Neuronal stem cell (in vitro differentiated cells): ENCODE measurements around the gene ITPK1. TPM values are rescaled to one million over a fixed set of nuclear protein-coding genes. Genes with fewer than 3 reads are reported as not detected.

Experiments used
- DNase-seq: peaks from one replicate; pipeline ENCODE4 v3.0.0-alpha.2; 2013; ENCODE audit warnings: low spot score
- H2AFZ ChIP-seq: one replicate; pipeline ENCODE4 v1.6.1; 2013; ENCODE audit warnings: mild to moderate bottlenecking, low read length, inconsistent platforms
- H2AK5ac ChIP-seq: 2 replicates; pipeline ENCODE4 v1.6.1; 2013; ENCODE audit warnings: low read depth, mild to moderate bottlenecking, inconsistent platforms, low read length, moderate library complexity, mixed read lengths
- H2BK120ac ChIP-seq: 2 replicates; pipeline ENCODE4 v1.6.1; 2013; ENCODE audit warnings: low read depth, mild to moderate bottlenecking, inconsistent platforms, low read length, moderate library complexity, mixed read lengths
- H2BK12ac ChIP-seq: one replicate; pipeline ENCODE4 v1.6.1; 2013; ENCODE audit warnings: low read length, inconsistent platforms
- H2BK15ac ChIP-seq: 2 replicates; pipeline ENCODE4 v1.6.1; 2013; ENCODE audit warnings: mild to moderate bottlenecking, low read length, inconsistent platforms, mixed read lengths
- H2BK5ac ChIP-seq: one replicate; pipeline ENCODE4 v1.6.1; 2013; ENCODE audit warnings: inconsistent platforms, mild to moderate bottlenecking, low read length, moderate library complexity
- H3K14ac ChIP-seq: one replicate; pipeline ENCODE4 v1.6.1; 2013; ENCODE audit warnings: low read length, inconsistent platforms
- H3K18ac ChIP-seq: 2 replicates; pipeline ENCODE4 v1.6.1; 2013; ENCODE audit warnings: low read length, inconsistent platforms
- H3K23ac ChIP-seq: 2 replicates; pipeline ENCODE4 v1.6.1; 2013; ENCODE audit warnings: low read depth, mild to moderate bottlenecking, mixed read lengths, low read length, inconsistent platforms; ENCODE audit not compliant: poor library complexity
- H3K27ac ChIP-seq: replicated peaks from 3 replicates; pipeline ENCODE4 v1.5.1; 2013; ENCODE audit warnings: low read length, inconsistent platforms
- H3K27me3 ChIP-seq, 3 experiments: 2 replicates each; pipeline ENCODE4 v1.6.1; 2013; ENCODE audit warnings: low read length in 3 of 3, mild to moderate bottlenecking in 2 of 3, inconsistent platforms in 1 of 3, low read depth in 1 of 3, mixed read lengths in 1 of 3, moderate library complexity in 1 of 3; ENCODE audit not compliant: control insufficient read depth in 3 of 3, insufficient read depth in 3 of 3
- H3K36me3 ChIP-seq, 2 donors: replicated peaks in 1 of 2; 2 replicates each; pipeline ENCODE4 v1.6.1; 2013; ENCODE audit warnings: low read length in 2 of 2; ENCODE audit not compliant: control insufficient read depth in 2 of 2, insufficient read depth in 2 of 2
- H3K4ac ChIP-seq: 2 replicates; pipeline ENCODE4 v1.6.1; 2013; ENCODE audit warnings: inconsistent platforms, mild to moderate bottlenecking, low read length, moderate library complexity
- H3K4me1 ChIP-seq, 2 donors: 1 replicate in 1 of 2; 2 replicates in 1 of 2; pipeline ENCODE4 v1.6.1; 2013; ENCODE audit warnings: low read length in 2 of 2, low read depth in 1 of 2; ENCODE audit not compliant: control insufficient read depth in 2 of 2, insufficient read depth in 1 of 2
- H3K4me2 ChIP-seq: one replicate; pipeline ENCODE4 v1.6.1; 2013; ENCODE audit warnings: mild to moderate bottlenecking, low read length, inconsistent platforms; ENCODE audit not compliant: insufficient read depth, poor library complexity, severe bottlenecking
- H3K4me3 ChIP-seq, 2 donors: 2 replicates each; pipeline ENCODE4 v1.5.1; 2013; ENCODE audit warnings: low read length in 2 of 2, mild to moderate bottlenecking in 2 of 2, inconsistent platforms in 1 of 2, moderate library complexity in 1 of 2
- H3K79me1 ChIP-seq: one replicate; pipeline ENCODE4 v1.6.1; 2013; ENCODE audit warnings: low read depth, mild to moderate bottlenecking, inconsistent platforms, low read length, moderate library complexity
- H3K9ac ChIP-seq: one replicate; pipeline ENCODE4 v1.6.1; 2013; ENCODE audit warnings: mild to moderate bottlenecking, low read depth, low read length, inconsistent platforms; ENCODE audit not compliant: poor library complexity
- H3K9me3 ChIP-seq, 2 donors: replicated peaks in 1 of 2; 2 replicates each; pipeline versions ENCODE3 to v1.6.1; 2013; ENCODE audit warnings: low read length in 2 of 2, mild to moderate bottlenecking in 2 of 2, inconsistent platforms in 1 of 2, low read depth in 1 of 2, mixed read lengths in 1 of 2, moderate library complexity in 1 of 2; ENCODE audit not compliant: control insufficient read depth in 2 of 2, insufficient read depth in 1 of 2
- H4K8ac ChIP-seq: one replicate; pipeline ENCODE4 v1.6.1; 2013; ENCODE audit warnings: low read depth, mild to moderate bottlenecking, inconsistent platforms, low read length, moderate library complexity
- H4K91ac ChIP-seq: one replicate; pipeline ENCODE4 v1.6.1; 2013; ENCODE audit warnings: low read length, low read depth, mild to moderate bottlenecking, inconsistent platforms; ENCODE audit not compliant: poor library complexity
- WGBS, 2 donors: extraction: QIAGEN DNeasy Blood & Tissue Kit; methylation state at CpG; one replicate each; pipeline ENCODE4 v1.1.7; 2013; ENCODE audit warnings: missing lambda C conversion rate in 2 of 2, mixed read lengths in 1 of 2; ENCODE audit not compliant: insufficient read length in 2 of 2, insufficient replicate concordance in 1 of 2; ENCODE audit errors: extremely low coverage in 2 of 2; 5-methylcytosine and 5-hydroxymethylcytosine counted together
- polyA plus RNA-seq, 2 experiments: library from polyadenylated mRNA; stranded (reverse); fragments of 200-250 nt; gene quantifications; one replicate each; pipeline ENCODE4 v1.2.3, GENCODE V29; 2013

Gene ITPK1
- 22.2 TPM for polyA plus RNA-seq (2013, experiment 1 of 2)
- 24.0 TPM for polyA plus RNA-seq (2013, experiment 2 of 2)

GRCh38 chr14:93115821-93116675 is at the start of gene ITPK1:
ITPK1 (minus strand) TSS chr14:93115925; CDS start chr14:93115163, 762 bp downstream.
- no CpG with 5 or more reads among the region's 77 CpGs for WGBS, 2 donors
- DNase-seq = peak; percentile 74
- Histone ChIP-seq H2BK12ac (no peak within 1 kb of the TSS), H2AK5ac (peak within 1 kb of the TSS; percentile 8), H3K9ac (peak within 1 kb of the TSS; percentile 89), H3K4me2 (peak within 1 kb of the TSS; percentile 94), H4K8ac (no peak within 1 kb of the TSS), H3K4ac (no peak within 1 kb of the TSS), H3K79me1 (no peaks in the 10 kb centered on the region), H2AFZ (peak within 1 kb of the TSS; percentile 100), H3K4me1 (peaks cover 15 to 17% of the 10 kb centered on the region in 2 donors), H3K36me3 (no peaks in the 10 kb centered on the region), H3K14ac (no peak within 1 kb of the TSS), H3K9me3 (no peaks in the 10 kb centered on the region), H3K23ac (peak within 1 kb of the TSS; percentile 50), H3K18ac (peak within 1 kb of the TSS; percentile 95), H2BK120ac (no peak within 1 kb of the TSS), H2BK15ac (no peak within 1 kb of the TSS), H2BK5ac (peak within 1 kb of the TSS; percentile 88), H3K27me3 (peaks cover 0 to 14% (median under 1%) of the 10 kb centered on the region in 3 experiments), H3K27ac (peak within 1 kb of the TSS; percentile 84), H4K91ac (no peak within 1 kb of the TSS), H3K4me3 (peak within 1 kb of the TSS; percentile 71 to 95)

- Histone ChIP-seq H3K27ac (no peak overlapping the region), H3K14ac (no peak overlapping the region), H3K4me3 (no peak overlapping the region), H3K9ac (no peak overlapping the region), H3K4me2 (no peak overlapping the region), H2BK120ac (no peak overlapping the region), H2BK12ac (no peak overlapping the region), H3K9me3 (peaks cover 0 to 6% of the 10 kb centered on the region in 2 donors), H3K79me1 (no peaks in the 10 kb centered on the region), H4K91ac (no peak overlapping the region), H2AFZ (no peak overlapping the region), H3K27me3 (no peaks in the 10 kb centered on the region), H3K18ac (no peak overlapping the region), H3K4ac (no peak overlapping the region), H3K23ac (no peak overlapping the region), H3K36me3 (no peaks in the 10 kb centered on the region), H2BK5ac (no peak overlapping the region), H2BK15ac (no peak overlapping the region), H2AK5ac (no peak overlapping the region), H4K8ac (no peak overlapping the region), H3K4me1 (no peaks in the 10 kb centered on the region)
- no CpG with 5 or more reads among the region's 5 CpGs for WGBS, 2 donors
- DNase-seq = no peak
These were observed 47.8 kb upstream of the ITPK1 start for GRCh38 chr14:93163564-93163963.

- no peaks in the 10 kb centered on the region for H3K36me3 ChIP-seq
- H3K9ac ChIP-seq = no peak overlapping the region
- no peak overlapping the region for H2AK5ac ChIP-seq
- no peaks in the 10 kb centered on the region for H3K79me1 ChIP-seq
- peaks cover 0 to 6% of the 10 kb centered on the region in 2 donors for H3K9me3 ChIP-seq
- no peak overlapping the region for H3K4ac ChIP-seq
- no peak overlapping the region for H3K27ac ChIP-seq
- H2BK15ac ChIP-seq = no peak overlapping the region
- no CpG with 5 or more reads among the region's 4 CpGs for WGBS, 2 donors
- no peak overlapping the region for H3K4me3 ChIP-seq
- no peak for DNase-seq
- no peak overlapping the region for H3K23ac ChIP-seq
- H3K14ac ChIP-seq = no peak overlapping the region
- no peak overlapping the region for H4K91ac ChIP-seq
- H2BK12ac ChIP-seq = no peak overlapping the region
- peak overlapping the region; percentile 45 for H2AFZ ChIP-seq
- H3K27me3 ChIP-seq = no peaks in the 10 kb centered on the region
- no peak overlapping the region for H2BK5ac ChIP-seq
- H2BK120ac ChIP-seq = no peak overlapping the region
- H4K8ac ChIP-seq = no peak overlapping the region
- no peak overlapping the region for H3K18ac ChIP-seq
- no peak overlapping the region for H3K4me2 ChIP-seq
- no peaks in the 10 kb centered on the region for H3K4me1 ChIP-seq
These were observed 45.8 kb upstream of the ITPK1 start for GRCh38 chr14:93161411-93161940.

- H3K27ac ChIP-seq = no peak overlapping the region
- no peak overlapping the region for H2AFZ ChIP-seq
- H2BK120ac ChIP-seq = no peak overlapping the region
- H3K4me3 ChIP-seq = no peak overlapping the region
- no peak overlapping the region for H3K4me2 ChIP-seq
- H3K4me1 ChIP-seq = no peaks in the 10 kb centered on the region
- H3K18ac ChIP-seq = no peak overlapping the region
- no peaks in the 10 kb centered on the region for H3K27me3 ChIP-seq
- H2AK5ac ChIP-seq = no peak overlapping the region
- H2BK15ac ChIP-seq = no peak overlapping the region
- H3K9me3 ChIP-seq = no peaks in the 10 kb centered on the region
- no CpG with 5 or more reads among the region's 4 CpGs for WGBS, 2 donors
- H3K23ac ChIP-seq = no peak overlapping the region
- no peak overlapping the region for H3K9ac ChIP-seq
- no peaks in the 10 kb centered on the region for H3K36me3 ChIP-seq
- H3K79me1 ChIP-seq = no peaks in the 10 kb centered on the region
- no peak for DNase-seq
- H3K4ac ChIP-seq = no peak overlapping the region
- no peak overlapping the region for H4K91ac ChIP-seq
- no peak overlapping the region for H4K8ac ChIP-seq
- no peak overlapping the region for H3K14ac ChIP-seq
- H2BK5ac ChIP-seq = no peak overlapping the region
- H2BK12ac ChIP-seq = no peak overlapping the region
These were observed 44.7 kb upstream of the ITPK1 start for GRCh38 chr14:93160353-93160801.
